ENCODE results near the gene SCGB1D4. TPM values are rescaled to one million over a fixed set of nuclear protein-coding genes. Genes with fewer than 3 reads are reported as not detected.
"Not testable (repeated sequence)": the region's sequence is repeated elsewhere in the genome, so short reads cannot be mapped to it uniquely, and the experiment has no call there.

Gene SCGB1D4, protein sequence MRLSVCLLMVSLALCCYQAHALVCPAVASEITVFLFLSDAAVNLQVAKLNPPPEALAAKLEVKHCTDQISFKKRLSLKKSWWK
- total RNA-seq = not detected

DNA sequence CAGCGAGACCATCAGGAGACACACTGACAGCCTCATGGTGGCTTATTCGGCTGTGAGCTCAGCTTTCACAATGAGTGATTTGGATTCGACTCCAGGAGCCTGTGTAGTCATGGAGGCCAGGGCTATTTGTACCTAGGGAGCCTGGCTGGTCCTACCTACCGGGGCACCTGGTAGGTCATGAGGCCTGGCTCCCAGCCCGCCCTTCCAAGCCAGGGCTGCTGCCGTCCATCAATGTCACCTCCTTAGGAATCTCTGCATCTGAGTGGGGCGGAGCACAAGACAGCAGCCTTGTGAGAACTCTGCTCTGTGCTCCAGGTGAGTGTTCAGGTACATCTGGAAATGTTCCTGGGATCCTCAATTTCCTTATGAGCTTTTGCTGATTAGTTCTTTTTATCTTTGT lies at the start of gene SCGB1D4:
TSS of gene SCGB1D4 (minus strand) at position 101 of the 400 bp plus-strand sequence. CDS start at position 36, 65 bp downstream.
- no peak within 1 kb of the TSS for H3K27ac ChIP-seq
- H3K27me3 ChIP-seq = peaks cover 30% of the 10 kb centered on the region
- TF ChIP-seq POLR2AphosphoS5 (IDR thresholded peaks at IDR 0.05) (no peak), POLR2A (IDR thresholded peaks at IDR 0.05) (no peak), EP300 (IDR thresholded peaks at IDR 0.05) (no peak)
- TF ChIP-seq, protein P1, sequence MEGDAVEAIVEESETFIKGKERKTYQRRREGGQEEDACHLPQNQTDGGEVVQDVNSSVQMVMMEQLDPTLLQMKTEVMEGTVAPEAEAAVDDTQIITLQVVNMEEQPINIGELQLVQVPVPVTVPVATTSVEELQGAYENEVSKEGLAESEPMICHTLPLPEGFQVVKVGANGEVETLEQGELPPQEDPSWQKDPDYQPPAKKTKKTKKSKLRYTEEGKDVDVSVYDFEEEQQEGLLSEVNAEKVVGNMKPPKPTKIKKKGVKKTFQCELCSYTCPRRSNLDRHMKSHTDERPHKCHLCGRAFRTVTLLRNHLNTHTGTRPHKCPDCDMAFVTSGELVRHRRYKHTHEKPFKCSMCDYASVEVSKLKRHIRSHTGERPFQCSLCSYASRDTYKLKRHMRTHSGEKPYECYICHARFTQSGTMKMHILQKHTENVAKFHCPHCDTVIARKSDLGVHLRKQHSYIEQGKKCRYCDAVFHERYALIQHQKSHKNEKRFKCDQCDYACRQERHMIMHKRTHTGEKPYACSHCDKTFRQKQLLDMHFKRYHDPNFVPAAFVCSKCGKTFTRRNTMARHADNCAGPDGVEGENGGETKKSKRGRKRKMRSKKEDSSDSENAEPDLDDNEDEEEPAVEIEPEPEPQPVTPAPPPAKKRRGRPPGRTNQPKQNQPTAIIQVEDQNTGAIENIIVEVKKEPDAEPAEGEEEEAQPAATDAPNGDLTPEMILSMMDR (IDR thresholded peaks at IDR 0.05) = no peak
- no peaks in the 10 kb centered on the region for H3K4me1 ChIP-seq
- H3K36me3 ChIP-seq = no peaks in the 10 kb centered on the region
- no peaks in the 10 kb centered on the region for H3K9me3 ChIP-seq
- H3K4me3 ChIP-seq = no peak within 1 kb of the TSS
- 62% methylated on average over 7 of the region's 7 CpGs for WGBS
- DNase-seq (ENCODE audit: low spot score in 2 of 2) = no peak

GRCh38 chr11:62345861-62346260 lies 47.0 kb upstream of the SCGB1D4 start:
- Histone ChIP-seq H3K36me3 (no peaks in the 10 kb centered on the region), H3K27ac (no peak overlapping the region), H3K4me1 (no peaks in the 10 kb centered on the region), H3K27me3 (no peaks in the 10 kb centered on the region), H3K4me3 (no peak overlapping the region), H3K9me3 (no peaks in the 10 kb centered on the region)
- WGBS = 87% methylated on average over 6 of the region's 6 CpGs
- no peak for TF ChIP-seq POLR2AphosphoS5 (IDR thresholded peaks at IDR 0.05)
- TF ChIP-seq POLR2A (IDR thresholded peaks at IDR 0.05) = no peak
- TF ChIP-seq, protein P1 (IDR thresholded peaks at IDR 0.05) = no peak
- no peak for TF ChIP-seq EP300 (IDR thresholded peaks at IDR 0.05)
- no peak for DNase-seq (ENCODE audit: low spot score in 2 of 2)

DNA sequence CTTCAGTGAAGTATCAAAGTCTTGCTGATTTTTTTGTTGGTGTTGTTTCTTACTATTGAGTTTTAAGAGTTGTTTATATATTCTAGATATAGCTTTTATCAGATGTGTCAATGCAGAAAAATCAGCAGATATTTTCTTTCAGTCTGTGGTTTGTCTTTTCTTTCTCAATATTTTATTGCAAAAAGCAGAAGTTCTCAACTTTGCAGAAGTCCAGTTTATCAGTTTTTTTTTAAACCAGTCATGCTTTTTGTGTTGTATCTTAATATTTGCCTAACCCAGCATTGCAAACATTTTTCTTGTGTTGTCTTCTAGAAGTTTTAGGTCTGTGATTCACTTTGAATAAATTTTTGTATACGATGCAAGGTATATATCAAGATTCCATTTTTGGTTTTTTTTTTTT lies 45.3 kb upstream of the SCGB1D4 start:
- no peak for DNase-seq (ENCODE audit: low spot score in 2 of 2)
- 62% methylated on average over 1 of the region's 1 CpG for WGBS
- H3K4me3 ChIP-seq = no peak overlapping the region
- TF ChIP-seq, protein P1 (IDR thresholded peaks at IDR 0.05) = no peak
- no peak for TF ChIP-seq EP300 (IDR thresholded peaks at IDR 0.05)
- TF ChIP-seq POLR2A (IDR thresholded peaks at IDR 0.05) = no peak
- TF ChIP-seq POLR2AphosphoS5 (IDR thresholded peaks at IDR 0.05) = no peak
- H3K36me3 ChIP-seq = no peaks in the 10 kb centered on the region
- no peaks in the 10 kb centered on the region for H3K27me3 ChIP-seq
- no peak overlapping the region for H3K27ac ChIP-seq
- no peaks in the 10 kb centered on the region for H3K4me1 ChIP-seq
- no peaks in the 10 kb centered on the region for H3K9me3 ChIP-seq

- not testable (repeated sequence) for H3K4me1 ChIP-seq
Measured at GRCh38 chr11:62343646-62344190, 44.8 kb upstream of the SCGB1D4 start.

DNA sequence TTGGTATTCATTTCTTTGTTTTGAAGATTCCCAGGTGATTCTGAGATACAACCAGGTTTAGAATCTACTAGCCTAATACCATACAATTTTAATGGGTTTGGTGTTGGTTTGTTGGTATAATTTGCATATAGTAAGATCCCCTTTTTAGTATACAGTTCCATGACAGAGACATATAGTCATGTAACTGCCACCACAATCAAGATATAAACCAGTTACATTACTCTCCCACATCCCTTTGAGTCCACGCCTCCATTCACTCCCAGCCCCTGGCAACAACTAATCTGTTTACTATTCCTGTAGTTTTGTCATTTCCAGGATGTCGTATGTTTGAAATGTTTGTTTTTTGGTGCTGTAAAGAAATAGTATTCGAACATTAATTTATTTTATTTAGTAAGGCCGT lies 42.7 kb upstream of the SCGB1D4 start:
- no peak for DNase-seq (ENCODE audit: low spot score in 2 of 2)
- Histone ChIP-seq H3K9me3 (no peaks in the 10 kb centered on the region), H3K36me3 (no peaks in the 10 kb centered on the region), H3K4me1 (peaks cover 12% of the 10 kb centered on the region), H3K27me3 (no peaks in the 10 kb centered on the region), H3K27ac (no peak overlapping the region), H3K4me3 (no peak overlapping the region)
- TF ChIP-seq EP300 (IDR thresholded peaks at IDR 0.05) = no peak
- TF ChIP-seq POLR2AphosphoS5 (IDR thresholded peaks at IDR 0.05) = no peak
- TF ChIP-seq, protein P1 (IDR thresholded peaks at IDR 0.05) = no peak
- WGBS = 87% methylated on average over 4 of the region's 4 CpGs

More at GRCh38 chr11:62343646-62344190, 44.8 kb upstream of the SCGB1D4 start:
- H3K27ac ChIP-seq; H3K4me3 ChIP-seq; DNase-seq (ENCODE audit: low spot score in 2 of 2); H3K36me3 ChIP-seq; H3K9me3 ChIP-seq; H3K27me3 ChIP-seq: not testable (repeated sequence)
- WGBS = 91% methylated on average over 7 of the region's 7 CpGs
